IPS-11a (cell line): ENCODE results near the gene LIN7B.
"Not testable (repeated sequence)": the region's sequence is repeated elsewhere in the genome, so short reads cannot be mapped to it uniquely, and the experiment has no call there.

Experiments used
- H3K4me3 ChIP-seq: one replicate; pipeline ENCODE4 v1.5.1; 2013; ENCODE audit warnings: low read depth, low read length, control low read depth

LIN7B gene

DNA sequence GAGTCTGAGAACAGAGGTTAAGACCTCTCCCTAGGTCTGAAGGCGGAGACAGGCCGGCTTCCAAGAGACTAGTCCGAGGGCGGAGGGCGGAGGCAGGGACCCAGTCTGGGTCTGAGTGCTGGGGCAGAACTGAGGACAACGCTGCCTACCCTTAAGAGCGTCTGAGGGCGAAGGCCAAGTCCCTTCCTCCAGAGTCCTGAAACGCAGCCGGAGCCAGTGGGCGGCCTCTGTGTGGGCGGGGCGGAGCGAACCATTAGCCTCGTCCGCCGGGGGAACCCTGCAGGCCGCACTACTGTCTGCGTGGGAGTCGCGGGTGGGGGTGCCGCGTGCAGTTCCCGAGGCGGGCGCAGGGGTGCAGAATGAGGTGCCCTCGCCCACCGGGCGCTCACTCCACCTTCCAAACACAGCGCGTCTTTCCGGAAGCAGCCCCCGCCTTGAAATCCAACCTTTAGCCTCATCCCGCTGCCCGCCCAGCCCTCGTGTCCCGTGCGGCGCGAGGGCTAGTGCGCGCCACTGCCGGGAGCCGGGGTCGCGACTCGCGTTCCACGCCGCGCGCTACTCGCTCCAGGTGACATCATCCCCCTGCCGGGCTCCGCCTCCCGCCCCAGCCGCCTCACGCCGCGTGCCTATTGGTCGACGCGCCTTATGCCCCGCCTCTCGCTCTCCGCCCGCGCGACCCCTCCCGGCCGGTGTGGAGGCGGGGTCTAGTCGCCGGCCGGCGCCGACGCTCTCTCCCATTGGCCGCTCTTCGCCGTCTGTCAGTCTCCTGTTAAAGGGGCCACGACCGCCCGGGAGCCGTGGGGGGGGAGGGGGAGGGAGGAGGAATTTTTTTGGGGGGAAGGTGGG is 4.6 kb downstream of the LIN7B start, which contains the start of gene C19orf73:
C19orf73 (minus strand) TSS at position 579 of the 846 bp plus-strand sequence; CDS start at position 458, 121 bp downstream.
- peak within 1 kb of the TSS; percentile 72 for H3K4me3 ChIP-seq

DNA sequence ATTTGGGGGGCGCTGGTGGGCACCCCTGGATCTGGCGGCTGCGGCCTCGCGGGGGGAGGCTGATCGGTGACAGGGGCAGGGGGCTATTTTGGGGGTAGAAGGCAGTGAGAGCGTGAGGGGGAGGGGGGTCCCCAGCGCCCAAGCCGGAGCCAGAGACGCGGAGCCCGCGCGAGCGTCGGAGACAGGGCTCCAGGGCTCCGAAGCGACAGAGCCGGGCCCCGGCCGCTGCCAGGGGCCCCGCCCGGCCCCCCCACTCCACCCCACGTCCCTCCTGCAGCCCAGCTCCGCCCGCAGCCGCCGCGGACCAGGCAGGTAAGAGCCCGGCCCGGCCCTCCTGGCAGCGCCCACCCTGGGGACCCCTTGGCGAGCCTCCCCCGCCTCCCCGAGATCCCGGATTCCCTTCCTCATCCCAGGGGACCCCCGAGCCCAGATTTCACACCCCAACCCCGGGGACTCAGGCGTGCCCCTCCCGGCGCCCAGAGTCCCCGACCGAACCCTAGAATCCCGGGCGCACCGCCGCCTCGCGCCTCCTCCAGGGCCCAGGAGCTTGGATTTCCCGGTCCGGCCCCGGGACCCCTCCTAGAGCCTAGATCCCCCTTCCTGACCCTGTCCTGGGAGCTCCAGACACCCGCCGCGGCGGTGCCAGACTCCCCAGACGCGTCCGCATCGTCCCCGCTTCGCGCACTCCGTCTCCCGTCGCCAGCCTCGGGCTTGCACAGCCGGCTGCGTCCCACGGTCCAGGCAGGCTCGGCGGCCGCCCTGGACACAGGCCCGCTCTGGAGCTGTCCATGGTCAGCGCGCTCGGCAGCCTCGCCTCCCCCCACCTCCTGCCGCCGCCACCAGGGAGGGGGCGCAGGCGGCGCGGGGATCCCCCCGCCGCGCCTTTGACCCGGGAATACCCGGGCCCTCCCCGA is 5.5 kb downstream of the LIN7B start, which contains the start of gene PPFIA3:
PPFIA3 (plus strand) TSS at position 134 of the 914 bp plus-strand sequence. CDS start 8,330 bp downstream, outside the sequence.
- H3K4me3 ChIP-seq, result peak within 1 kb of the TSS; percentile 72

DNA sequence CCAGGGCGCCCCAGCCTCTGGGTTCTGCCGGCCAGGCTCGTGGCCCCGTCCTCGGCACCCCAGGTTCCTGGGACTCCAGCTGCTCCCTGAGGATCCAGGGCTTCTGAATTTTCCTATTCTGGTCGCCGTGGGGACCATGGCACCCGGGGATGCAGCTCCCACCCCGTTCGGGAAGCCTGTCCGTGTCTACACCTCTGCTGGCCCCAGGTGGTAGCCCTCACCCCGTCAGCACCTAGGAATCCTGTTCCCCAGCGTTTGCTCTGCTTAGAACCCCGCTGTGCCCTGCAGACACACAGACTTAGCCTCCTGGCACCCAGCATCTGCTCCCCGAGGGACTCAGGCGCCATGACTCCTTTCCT is 6.1 kb downstream of the LIN7B start:
- no peak overlapping the region for H3K4me3 ChIP-seq

DNA sequence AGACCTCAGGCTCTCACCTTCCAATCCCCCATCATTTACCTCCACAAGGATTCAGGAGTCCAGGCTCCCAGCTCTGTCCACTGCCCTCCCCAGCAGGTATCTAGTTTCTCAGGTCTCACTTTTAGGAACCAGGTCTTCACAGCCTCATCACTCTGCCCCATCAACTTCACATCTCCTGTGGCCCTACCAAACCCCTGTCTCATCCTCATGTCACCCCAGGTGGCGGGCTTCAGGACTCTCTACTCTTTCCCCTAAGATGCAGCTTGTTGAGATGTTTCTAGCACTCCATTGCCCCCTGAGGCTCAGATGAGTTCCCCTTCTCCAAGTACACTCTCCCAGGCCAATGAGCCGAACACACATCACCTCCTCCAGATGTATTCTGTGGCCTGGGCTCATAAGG is 6.7 kb downstream of the LIN7B start:
- H3K4me3 ChIP-seq, result no peak overlapping the region

DNA sequence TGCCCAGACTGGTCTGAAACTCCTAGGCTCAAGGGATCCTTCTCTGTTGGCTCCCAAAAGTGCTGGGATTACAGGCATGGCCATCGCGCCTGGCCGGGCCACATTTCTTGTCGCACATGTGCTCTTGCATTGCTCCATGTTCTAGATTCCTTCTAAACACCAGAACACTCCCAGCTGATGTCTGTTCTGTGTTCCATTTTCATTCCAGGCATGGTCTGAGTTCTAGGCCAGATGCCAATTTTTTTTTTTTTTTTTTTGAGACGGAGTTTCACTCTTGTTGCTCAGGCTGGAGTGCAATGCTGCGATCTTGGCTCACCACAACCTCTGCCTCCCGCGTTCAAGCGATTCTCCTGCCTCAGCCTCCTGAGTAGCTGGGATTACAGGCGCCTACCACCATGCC is 7.7 kb downstream of the LIN7B start:
- H3K4me3 ChIP-seq, result not testable (repeated sequence)

DNA sequence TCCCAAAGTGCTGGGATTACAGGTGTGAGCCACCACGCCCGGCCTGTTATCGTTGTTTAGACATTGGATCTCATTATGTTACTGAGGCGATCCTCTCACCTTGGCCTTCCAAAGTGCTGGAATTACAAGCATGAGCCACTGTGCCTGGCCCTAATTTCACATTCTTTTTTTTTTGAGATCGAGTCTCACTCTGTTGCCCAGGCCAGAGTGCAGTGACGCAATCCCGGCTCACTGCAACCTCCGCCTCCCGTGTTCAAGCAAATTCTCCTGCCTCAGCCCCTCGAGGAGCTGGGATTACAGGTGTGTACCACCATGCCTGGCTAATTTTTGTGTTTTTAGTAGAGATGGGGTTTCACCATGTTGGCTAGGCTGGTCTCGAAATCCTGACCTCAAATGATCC is 9.1 kb downstream of the LIN7B start:
- H3K4me3 ChIP-seq, result not testable (repeated sequence)

DNA sequence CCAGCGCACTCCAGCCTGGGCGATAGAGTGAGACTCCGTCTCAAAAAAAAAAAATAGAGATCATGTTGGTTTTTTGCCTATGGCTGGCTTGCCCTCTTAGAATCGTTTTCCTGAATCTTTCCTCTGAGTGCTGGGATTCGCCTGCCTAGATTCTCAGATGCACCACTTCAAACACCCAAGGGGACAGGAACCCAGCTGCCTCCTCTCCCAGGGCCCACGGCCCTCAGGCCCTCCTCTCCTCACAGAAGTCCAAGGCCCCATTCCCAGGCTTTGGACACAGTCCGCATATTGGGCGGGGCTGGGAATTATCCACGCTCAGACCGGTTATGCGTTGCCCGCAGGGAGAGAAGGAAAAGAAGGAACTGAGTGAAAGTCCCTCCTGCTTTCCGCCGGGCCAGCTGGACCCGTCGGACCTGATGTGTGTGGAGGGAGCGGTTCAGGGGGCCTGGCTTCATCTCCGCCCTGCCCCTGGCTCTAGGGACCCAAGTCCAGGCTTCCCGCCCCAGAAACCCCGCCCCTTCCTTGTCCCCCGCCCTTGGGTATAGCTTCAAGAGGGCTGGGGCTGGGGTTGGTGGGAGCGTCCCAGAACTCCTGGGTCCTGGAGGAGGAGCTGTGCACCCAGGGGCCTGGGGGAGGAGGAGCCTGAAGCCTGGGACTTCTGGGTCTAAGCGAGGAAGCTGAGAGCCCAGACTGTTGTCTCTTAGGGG is 11.0 kb downstream of the LIN7B start:
- H3K4me3 ChIP-seq, result no peak overlapping the region

DNA sequence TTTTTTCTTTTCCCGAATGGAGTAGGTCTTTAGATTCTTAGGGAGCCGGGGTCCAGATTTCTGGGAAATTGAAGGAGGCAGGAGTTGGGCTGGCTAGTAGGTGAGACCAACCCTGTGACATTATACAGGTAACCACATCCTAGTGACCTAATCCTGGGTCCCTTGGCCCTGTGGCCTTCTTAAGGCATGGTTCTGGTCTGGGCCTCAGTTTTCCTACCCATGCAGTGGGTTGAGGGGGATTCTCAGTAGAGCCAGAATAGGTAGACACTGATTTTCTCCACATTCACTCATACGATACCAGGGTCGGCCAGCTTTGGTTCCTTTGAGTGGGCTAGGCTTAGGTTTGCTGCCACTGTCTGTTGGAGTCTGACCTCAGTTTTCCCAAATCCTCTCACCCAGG is 12.4 kb downstream of the LIN7B start:
- no peak overlapping the region for H3K4me3 ChIP-seq

DNA sequence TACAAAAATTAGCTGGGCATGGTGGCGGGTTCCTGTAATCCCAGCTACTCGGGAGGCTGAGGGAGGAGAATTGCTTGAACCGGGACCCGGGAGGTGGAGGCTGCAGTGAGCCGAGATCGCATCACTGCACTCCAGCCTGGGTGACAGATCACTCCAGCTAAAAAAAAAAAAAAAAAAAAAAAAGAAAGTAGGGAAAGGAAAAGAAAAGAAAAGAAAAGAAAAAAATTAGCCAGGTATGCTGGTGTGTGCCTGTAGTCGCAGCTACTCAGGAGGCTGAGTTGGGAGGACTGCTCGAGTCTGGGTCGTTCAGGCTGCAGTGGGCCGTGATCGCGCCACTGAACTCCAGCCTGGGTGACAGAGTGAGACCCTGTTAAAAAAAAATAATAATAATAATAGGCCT is 13.1 kb downstream of the LIN7B start:
- H3K4me3 ChIP-seq, result not testable (repeated sequence)

DNA sequence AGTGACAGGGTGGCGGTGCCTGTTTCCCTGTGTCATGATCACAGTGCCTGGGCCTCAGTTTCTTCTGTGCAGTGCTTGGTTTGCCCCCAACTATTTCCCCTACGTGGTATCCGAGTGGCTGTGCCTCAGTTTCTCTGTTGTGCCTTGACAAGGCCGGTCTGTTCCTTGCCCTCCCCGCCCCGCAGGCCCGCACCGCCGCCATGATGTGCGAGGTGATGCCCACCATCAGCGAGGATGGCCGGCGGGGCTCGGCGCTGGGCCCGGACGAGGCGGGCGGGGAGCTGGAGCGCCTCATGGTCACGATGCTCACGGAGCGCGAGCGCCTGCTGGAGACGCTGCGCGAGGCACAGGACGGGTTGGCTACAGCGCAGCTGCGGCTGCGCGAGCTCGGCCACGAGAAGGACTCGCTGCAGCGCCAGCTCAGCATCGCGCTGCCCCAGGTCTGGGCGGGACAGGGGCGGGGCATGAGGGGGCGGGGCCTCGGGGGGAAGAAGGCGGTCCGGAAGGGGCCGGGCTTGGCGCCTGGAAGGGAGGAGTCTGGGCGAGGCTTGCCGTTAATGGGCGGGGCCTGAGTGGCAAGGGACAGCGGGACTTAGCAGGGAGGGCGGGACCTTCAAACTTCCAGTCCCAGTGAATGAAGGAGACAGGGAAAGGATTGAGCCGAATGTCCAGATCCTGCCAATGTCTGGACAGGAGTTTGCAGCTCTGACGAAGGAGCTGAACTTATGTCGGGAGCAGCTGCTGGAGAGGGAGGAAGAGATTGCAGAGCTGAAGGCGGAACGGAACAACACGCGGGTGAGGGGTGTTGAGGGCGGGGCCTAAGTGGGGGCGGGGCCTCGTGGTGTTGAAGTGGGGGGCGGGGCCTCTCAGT is 13.7 kb downstream of the LIN7B start:
- H3K4me3 ChIP-seq, result peak overlapping the region; percentile 35

DNA sequence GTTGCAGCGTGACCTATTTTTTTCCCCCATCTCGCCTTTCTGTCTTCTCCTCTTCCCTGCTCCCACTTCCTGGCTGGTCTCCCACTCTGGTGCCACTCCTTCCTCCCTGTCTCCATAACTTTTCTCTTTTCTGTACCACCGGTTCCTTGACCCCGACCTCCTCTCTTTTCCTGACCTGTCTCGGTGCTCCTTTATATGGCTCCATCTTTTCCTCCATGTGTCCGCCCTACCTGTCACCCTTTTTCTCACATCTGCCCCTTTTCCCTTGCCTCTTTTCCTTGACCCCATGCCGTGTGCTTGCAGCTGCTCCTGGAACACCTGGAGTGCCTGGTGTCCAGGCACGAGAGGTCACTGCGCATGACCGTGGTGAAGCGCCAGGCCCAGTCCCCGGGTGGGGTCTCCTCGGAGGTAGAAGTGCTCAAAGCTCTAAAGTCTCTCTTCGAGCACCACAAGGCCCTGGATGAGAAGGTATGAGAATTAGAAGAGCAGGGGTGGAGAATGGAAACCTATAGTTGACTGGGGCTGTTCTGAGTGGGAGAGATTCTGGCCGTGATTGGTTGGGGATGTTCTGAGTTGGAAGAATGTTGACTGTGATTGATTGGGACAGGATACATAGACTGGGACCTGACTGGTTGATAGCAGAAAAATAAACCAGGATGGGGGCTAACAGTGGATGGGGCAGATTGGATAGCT is 14.5 kb downstream of the LIN7B start:
- H3K4me3 ChIP-seq, result peak overlapping the region; percentile 35

DNA sequence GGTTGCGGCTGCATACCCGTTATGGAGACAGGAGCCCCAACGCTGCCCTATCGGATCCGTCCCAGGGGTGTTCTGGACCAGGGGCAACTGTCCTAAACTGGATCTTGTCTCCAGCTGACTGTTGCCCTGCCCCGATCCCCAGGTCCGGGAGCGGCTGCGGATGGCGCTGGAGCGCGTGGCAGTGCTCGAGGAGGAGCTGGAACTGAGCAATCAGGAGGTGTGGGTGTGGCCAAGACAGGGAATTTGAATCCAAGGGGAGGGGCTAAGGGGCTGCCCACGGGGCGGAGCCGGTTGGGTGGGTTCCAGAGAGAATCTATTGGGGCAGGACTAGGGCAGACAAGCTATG is 15.0 kb downstream of the LIN7B start:
- H3K4me3 ChIP-seq, result no peak overlapping the region

DNA sequence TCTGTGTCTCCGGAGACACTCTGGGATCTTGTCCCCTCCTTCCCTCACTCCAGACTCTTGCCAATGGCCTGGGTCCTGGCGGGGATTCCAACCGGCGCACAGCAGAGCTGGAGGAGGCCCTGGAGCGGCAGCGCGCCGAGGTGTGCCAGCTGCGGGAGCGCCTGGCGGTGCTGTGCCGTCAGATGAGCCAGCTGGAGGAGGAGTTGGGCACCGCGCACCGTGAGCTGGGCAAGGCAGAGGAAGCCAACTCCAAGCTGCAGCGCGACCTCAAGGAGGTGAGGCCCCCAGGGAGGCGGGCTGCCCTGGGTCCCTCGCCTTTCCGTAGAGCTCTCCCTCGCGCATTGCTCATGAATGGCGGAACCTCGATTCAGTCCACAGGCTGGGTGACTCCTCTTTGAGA is 16.2 kb downstream of the LIN7B start:
- no peak overlapping the region for H3K4me3 ChIP-seq

DNA sequence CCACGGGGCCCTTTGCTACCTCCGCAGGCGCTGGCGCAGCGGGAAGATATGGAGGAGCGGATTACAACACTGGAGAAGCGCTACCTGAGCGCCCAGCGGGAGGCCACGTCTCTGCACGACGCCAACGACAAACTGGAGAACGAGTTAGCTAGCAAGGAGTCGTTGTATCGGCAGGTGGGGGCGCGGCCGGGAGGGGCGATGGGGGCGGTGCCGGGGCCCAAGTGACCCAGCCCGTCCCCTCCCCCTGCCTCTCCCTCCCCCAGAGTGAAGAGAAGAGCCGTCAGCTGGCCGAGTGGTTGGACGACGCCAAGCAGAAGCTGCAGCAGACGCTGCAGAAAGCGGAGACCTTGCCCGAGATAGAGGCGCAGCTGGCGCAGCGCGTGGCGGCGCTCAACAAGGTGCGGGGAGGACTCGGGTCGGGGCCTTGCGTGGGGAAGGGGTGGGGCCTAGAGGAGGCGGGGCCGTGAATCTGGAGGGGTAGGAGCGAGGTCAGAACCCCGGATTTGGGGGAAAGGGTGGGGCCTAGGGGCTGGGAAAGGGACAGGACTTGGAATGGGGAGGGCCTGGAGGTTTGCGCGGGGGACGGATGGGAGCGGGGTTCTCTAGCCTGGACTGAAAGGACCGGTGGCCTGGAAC is 18.9 kb downstream of the LIN7B start:
- no peak overlapping the region for H3K4me3 ChIP-seq

DNA sequence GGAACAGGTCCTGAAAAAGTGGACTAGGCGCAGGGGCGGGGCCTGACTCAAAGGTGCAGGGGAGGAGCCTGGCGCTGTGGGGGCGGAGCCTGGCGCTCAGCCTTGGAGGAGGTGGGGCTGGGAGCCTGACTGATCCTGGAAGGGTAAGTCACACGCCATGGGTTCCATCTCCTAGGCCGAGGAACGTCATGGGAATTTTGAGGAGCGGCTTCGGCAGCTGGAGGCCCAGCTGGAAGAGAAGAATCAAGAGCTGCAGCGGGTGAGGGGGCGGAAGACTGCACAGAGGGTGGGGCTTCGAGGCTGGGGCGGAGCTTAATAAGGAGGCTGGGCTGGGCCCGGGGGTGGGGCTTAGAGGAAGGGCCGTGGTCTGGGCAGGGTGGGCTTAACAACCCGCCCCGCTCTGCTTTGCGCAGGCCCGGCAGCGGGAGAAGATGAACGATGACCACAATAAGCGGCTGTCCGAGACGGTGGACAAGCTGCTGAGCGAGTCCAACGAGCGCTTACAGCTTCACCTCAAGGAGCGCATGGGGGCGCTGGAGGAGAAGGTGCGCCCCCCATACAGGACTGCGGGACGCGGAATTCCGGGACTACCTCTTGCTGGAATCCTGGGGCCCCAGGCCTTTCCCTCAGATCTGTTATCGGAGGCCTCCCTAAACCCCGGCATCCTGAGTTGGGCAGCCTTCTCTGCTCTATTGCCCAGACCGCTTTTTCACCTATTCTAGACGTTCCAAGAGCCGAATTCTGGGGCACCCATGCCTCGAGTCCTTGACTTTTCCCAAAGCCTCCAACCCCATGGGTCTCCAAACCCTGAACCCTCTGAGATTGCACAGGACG is 19.7 kb downstream of the LIN7B start:
- no peak overlapping the region for H3K4me3 ChIP-seq

DNA sequence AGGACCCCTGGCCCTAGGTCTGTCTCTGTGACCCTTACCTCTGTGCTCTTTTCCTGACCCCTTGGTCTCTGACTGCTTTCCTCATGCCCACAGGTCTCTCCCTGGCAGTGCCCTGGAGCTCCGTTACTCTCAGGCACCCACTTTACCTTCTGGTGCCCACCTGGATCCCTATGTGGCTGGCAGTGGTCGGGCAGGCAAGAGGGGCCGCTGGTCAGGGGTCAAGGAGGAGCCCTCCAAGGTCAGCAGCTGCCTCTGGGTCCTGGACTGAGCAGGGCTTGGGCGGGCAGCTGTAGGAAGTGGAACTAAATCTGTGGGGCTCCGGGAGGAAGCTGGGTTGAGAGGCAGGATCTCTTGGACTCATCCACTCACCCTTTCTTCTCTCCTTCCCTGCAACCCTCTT is 21.5 kb downstream of the LIN7B start:
- H3K4me3 ChIP-seq, result no peak overlapping the region

DNA sequence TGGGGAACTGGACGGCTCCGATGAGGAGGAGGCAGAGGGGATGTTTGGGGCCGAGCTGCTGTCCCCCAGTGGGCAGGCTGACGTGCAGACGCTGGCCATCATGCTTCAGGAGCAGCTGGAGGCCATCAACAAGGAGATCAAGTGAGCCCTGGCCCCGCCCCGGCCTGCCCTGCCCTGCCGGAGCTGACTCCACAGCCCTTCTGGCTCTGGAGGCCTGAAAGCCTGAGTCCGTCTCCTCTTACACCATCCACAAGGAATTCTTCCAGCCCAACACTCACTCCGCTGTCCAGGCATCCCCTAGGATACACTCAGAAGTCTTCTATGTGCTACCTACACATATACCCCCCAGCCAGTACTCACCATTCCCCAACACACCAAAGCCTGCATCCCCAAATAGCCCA is 22.6 kb downstream of the LIN7B start:
- no peak overlapping the region for H3K4me3 ChIP-seq

DNA sequence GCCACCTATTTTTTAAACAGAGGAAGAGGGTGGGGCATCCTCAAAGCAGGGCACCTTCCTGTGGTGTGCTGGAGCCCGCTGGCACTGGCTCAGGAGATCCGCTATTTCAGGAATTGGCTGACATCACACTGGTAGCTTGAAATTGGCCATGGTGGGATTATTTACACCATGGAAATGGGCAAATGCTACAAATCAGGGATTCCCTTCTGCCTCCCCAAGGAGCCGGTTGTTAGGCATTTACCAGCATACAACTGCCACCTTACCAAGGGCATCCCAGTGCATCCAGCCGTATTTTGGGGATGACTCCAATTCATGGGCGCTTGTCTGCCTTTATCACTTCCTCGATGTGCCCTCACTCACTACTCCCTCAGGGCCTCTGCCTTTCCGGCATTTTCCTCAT is 26.8 kb downstream of the LIN7B start:
- H3K4me3 ChIP-seq, result no peak overlapping the region
